ENCODE data around the gene SLC7A4.
"Not testable (repeated sequence)": the region's sequence is repeated elsewhere in the genome, so short reads cannot be mapped to it uniquely, and the experiment has no call there.

Gene SLC7A4

GRCh38 chr22:21064917-21065864 lies 32.8 kb upstream of the SLC7A4 start:
- POLR2A ChIA-PET (ENCODE audit: low non-redundant PET): no interaction called here
- CTCF ChIA-PET: no interaction called here
- DNase-seq (ENCODE audit: low spot score): no peak
- no peak overlapping the region for H3K27ac ChIP-seq
- TF ChIP-seq CTCF (conservative IDR thresholded peaks at IDR 0.05; ENCODE audit: low read depth): no peak

DNA sequence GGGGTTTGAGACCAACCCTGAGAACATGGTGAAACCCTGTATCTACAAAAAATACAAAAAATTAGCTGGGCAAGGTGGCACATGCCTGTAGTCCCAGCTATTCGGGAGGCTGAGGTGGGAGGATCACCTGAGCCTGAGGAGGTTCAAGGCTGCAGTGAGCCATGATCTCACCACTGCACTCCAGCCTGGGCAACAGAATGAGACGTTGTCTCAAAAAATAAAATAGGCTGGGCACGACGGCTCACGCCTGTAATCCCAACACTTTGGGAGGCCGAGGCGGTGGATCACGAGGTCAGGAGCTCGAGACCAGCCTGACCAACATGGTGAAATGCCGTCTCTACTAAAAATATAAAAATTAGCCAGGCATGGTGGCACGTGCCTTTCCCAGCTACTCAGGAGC lies 32.1 kb upstream of the SLC7A4 start:
- DNase-seq (ENCODE audit: low spot score); CTCF ChIA-PET; POLR2A ChIA-PET (ENCODE audit: low non-redundant PET); H3K27ac ChIP-seq: not testable (repeated sequence)

DNA sequence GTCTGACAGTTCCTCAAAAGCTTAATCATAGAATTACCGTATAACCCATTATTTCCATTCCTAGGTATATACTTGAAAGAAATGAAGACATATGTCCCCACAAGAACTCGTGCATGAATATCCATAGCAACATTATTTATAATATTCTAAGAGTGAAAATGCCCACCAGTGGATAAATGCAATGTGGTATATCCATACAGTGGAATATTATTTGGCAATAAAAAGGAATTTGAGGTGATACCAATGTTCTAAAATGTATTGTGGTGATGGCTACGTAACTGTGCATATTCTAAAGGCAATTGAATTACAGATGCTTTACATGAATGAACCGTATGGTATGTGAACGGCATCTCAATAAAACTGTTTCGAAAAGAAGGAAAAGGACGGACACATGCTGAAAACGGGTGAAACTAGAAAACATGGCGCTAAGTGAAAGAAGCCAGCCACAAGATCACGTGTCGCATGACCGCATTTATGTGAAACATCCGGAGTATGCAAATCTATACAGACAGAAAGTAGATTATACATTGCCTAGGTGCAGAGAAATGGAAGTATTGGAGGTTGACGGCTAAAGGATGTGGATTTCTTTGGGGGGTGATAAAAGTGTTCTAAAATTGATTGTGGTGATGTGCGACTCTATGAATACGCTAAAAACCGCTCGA lies 29.4 kb upstream of the SLC7A4 start:
- POLR2A ChIA-PET (ENCODE audit: low non-redundant PET); CTCF ChIA-PET: not testable (repeated sequence)

DNA sequence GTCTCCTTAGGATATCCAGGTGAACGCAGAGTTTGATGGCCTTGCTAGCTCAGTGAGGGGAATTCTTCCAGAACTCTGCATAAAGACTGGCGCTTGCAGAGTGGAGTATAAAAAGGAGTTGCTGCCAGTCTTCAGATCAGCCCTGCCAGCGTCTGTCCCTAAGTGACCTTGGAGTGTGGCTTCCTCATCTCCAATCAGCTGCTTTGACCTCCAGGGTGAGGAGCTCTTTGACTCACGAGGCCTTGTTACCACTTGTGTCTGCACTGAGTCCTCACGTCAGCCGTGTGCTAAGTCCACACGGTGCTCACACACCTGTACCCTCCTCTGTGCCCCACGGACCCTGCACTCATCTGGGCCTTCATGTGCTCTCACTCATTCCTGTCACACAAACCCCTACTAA lies 28.0 kb upstream of the SLC7A4 start:
- CTCF ChIA-PET; POLR2A ChIA-PET (ENCODE audit: low non-redundant PET); H3K27ac ChIP-seq; DNase-seq (ENCODE audit: low spot score): not testable (repeated sequence)

More for the DNA sequence above, 29.4 kb upstream of the SLC7A4 start:
- not testable (repeated sequence) for H3K27ac ChIP-seq; DNase-seq (ENCODE audit: low spot score)

DNA sequence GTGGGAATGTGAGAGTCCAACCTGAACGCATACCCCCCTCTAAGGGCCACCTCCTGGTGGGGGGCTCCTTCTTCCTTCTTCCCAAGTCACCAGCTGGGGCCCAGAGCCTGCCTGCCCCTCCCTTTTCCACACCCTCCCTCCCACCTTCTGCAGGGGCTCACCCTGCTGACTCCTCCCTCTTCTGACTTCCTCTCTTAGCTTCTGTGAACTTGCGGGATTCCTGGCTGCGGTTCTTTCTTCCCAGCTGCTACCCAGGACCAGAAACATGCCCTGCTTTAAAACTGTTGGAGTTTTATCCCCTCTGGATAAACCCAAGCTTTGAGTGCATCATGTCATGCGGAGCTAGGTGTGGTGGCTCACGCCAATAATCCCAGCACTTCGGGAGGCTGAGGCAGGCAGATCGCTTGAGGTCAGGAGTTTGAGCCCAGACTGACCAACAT lies 23.5 kb upstream of the SLC7A4 start:
- no peak for DNase-seq (ENCODE audit: low spot score)
- no peak overlapping the region; the same call in 1 of the 2 replicates for H3K27ac ChIP-seq
- ChIA-PET POLR2A (ENCODE audit: low non-redundant PET) (no interaction called here), CTCF (interaction anchor here (0.7 kb wide), 1 partner anchor 11 kb away, joined by 3 read pairs; no protein-coding TSS in a partner anchor)
- TF ChIP-seq CTCF (conservative IDR thresholded peaks at IDR 0.05; ENCODE audit: low read depth): no peak

- DNase-seq (ENCODE audit: low spot score): no peak
- no peak for TF ChIP-seq CTCF (conservative IDR thresholded peaks at IDR 0.05; ENCODE audit: low read depth)
- CTCF ChIA-PET: interaction anchor here (0.7 kb wide), 1 partner anchor 10 kb away, joined by 3 read pairs; no protein-coding TSS in a partner anchor
- H3K27ac ChIP-seq: no peak overlapping the region; the same call in 1 of the 2 replicates
- POLR2A ChIA-PET (ENCODE audit: low non-redundant PET): no interaction called here
Measured at GRCh38 chr22:21055564-21055834, 23.1 kb upstream of the SLC7A4 start.

- ChIA-PET CTCF (interaction anchor here (0.7 kb wide), 1 partner anchor 10 kb away, joined by 3 read pairs; no protein-coding TSS in a partner anchor), POLR2A (ENCODE audit: low non-redundant PET) (no interaction called here)
- no peak overlapping the region; the same call in 1 of the 2 replicates for H3K27ac ChIP-seq
- no peak for TF ChIP-seq CTCF (conservative IDR thresholded peaks at IDR 0.05; ENCODE audit: low read depth)
- no peak for DNase-seq (ENCODE audit: low spot score)
Measured at GRCh38 chr22:21054714-21055563, 22.6 kb upstream of the SLC7A4 start.
